GM21360 (cell line): Measurements from ENCODE around the gene GRIN2B.

Source experiments
- ATAC-seq: cut with Tn5 transposase; IDR thresholded peaks from one replicate; pipeline ENCODE4 v1.9.1; 2021; ENCODE audit warnings: mild to moderate bottlenecking, moderate library complexity; ENCODE audit not compliant: unreplicated experiment

The GRIN2B gene

GRCh38 chr12:13981296-13981962 lies at the start of gene GRIN2B:
TSS of gene GRIN2B (minus strand) at chr12:13981602. CDS start at chr12:13866208, 115,394 bp downstream.
- no peak for ATAC-seq

GRCh38 chr12:14026537-14026936 lies 45.1 kb upstream of the GRIN2B start:
- no peak for ATAC-seq

GRCh38 chr12:14024591-14024990 lies 43.2 kb upstream of the GRIN2B start:
- no peak for ATAC-seq

- ATAC-seq: no peak
Measured at GRCh38 chr12:14018080-14018479, 36.7 kb upstream of the GRIN2B start.

- ATAC-seq: no peak
Measured at GRCh38 chr12:14010989-14011388, 29.6 kb upstream of the GRIN2B start.

- no peak for ATAC-seq
Measured at GRCh38 chr12:14007639-14008038, 26.2 kb upstream of the GRIN2B start.

GRCh38 chr12:13992585-13992984 lies 11.2 kb upstream of the GRIN2B start:
- no peak for ATAC-seq

- no peak for ATAC-seq
Measured at GRCh38 chr12:13992106-13992505, 10.7 kb upstream of the GRIN2B start.

GRCh38 chr12:13986031-13986430 lies 4.6 kb upstream of the GRIN2B start:
- ATAC-seq: no peak

GRCh38 chr12:13981990-13982389 lies 588 bp upstream of the GRIN2B start:
- ATAC-seq: no peak

- no peak for ATAC-seq
Measured at GRCh38 chr12:13980538-13981295, 685 bp downstream of the GRIN2B start.

GRCh38 chr12:13979772-13980378 lies 1.5 kb downstream of the GRIN2B start:
- no peak for ATAC-seq

GRCh38 chr12:13978876-13979275 lies 2.5 kb downstream of the GRIN2B start:
- no peak for ATAC-seq

- ATAC-seq: no peak
Measured at GRCh38 chr12:13976880-13977279, 4.5 kb downstream of the GRIN2B start.

- no peak for ATAC-seq
Measured at GRCh38 chr12:13976028-13976584, 5.3 kb downstream of the GRIN2B start.

- ATAC-seq: no peak
Measured at GRCh38 chr12:13973996-13974395, 7.4 kb downstream of the GRIN2B start.

GRCh38 chr12:13970803-13971202 lies 10.6 kb downstream of the GRIN2B start:
- no peak for ATAC-seq

- ATAC-seq: no peak
Measured at GRCh38 chr12:13968281-13968680, 13.1 kb downstream of the GRIN2B start.

GRCh38 chr12:13964666-13965065 lies 16.7 kb downstream of the GRIN2B start:
- no peak for ATAC-seq

- ATAC-seq: no peak
Measured at GRCh38 chr12:13962699-13963098, 18.7 kb downstream of the GRIN2B start.

- no peak for ATAC-seq
Measured at GRCh38 chr12:13961971-13962370, 19.4 kb downstream of the GRIN2B start.
